ENCODE data around the gene MT1G. TPM values are rescaled to one million over a fixed set of nuclear protein-coding genes. Genes with fewer than 3 reads are reported as not detected.
A peak's percentile ranks its signal among the peaks of the same experiment; 100 is the strongest.

The MT1G gene
- total RNA-seq, 1 experiment from 2014 or later: not detected

GRCh38 chr16:56634715-56635440 is 33.0 kb downstream of the MT1G start:
- TF ChIP-seq, protein P1, sequence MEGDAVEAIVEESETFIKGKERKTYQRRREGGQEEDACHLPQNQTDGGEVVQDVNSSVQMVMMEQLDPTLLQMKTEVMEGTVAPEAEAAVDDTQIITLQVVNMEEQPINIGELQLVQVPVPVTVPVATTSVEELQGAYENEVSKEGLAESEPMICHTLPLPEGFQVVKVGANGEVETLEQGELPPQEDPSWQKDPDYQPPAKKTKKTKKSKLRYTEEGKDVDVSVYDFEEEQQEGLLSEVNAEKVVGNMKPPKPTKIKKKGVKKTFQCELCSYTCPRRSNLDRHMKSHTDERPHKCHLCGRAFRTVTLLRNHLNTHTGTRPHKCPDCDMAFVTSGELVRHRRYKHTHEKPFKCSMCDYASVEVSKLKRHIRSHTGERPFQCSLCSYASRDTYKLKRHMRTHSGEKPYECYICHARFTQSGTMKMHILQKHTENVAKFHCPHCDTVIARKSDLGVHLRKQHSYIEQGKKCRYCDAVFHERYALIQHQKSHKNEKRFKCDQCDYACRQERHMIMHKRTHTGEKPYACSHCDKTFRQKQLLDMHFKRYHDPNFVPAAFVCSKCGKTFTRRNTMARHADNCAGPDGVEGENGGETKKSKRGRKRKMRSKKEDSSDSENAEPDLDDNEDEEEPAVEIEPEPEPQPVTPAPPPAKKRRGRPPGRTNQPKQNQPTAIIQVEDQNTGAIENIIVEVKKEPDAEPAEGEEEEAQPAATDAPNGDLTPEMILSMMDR (IDR thresholded peaks at IDR 0.05; ENCODE audit: unreplicated experiment): no peak

GRCh38 chr16:56633535-56633934 is 34.3 kb downstream of the MT1G start:
- no TSS peak for BruUV-seq (replicated peaks)
- Mint-ChIP-seq H3K27me3 (ENCODE audit: unreplicated experiment) (peaks cover 92% of the 10 kb centered on the region), H3K36me3 (ENCODE audit: insufficient read depth, unreplicated experiment) (peaks cover 15% of the 10 kb centered on the region), H3K4me3 (ENCODE audit: low read depth, unreplicated experiment) (no peak overlapping the region), H3K4me1 (ENCODE audit: low read depth, unreplicated experiment) (peaks cover 18% of the 10 kb centered on the region), H3K9me3 (ENCODE audit: low read depth, unreplicated experiment) (no peaks in the 10 kb centered on the region), H3K27ac (ENCODE audit: unreplicated experiment) (no peak overlapping the region)
- TF ChIP-seq, protein P1 (IDR thresholded peaks at IDR 0.05; ENCODE audit: unreplicated experiment): no peak
- no peak for DNase-seq
- CTCF ChIA-PET: no interaction called here
- intact Hi-C loops (cut with micrococcal nuclease; ENCODE audit: unreplicated experiment): no loop called here

More at GRCh38 chr16:56634715-56635440, 33.0 kb downstream of the MT1G start:
- H3K9me3 Mint-ChIP-seq (ENCODE audit: low read depth, unreplicated experiment): no peaks in the 10 kb centered on the region
- intact Hi-C loops (cut with micrococcal nuclease; ENCODE audit: unreplicated experiment): no loop called here
- CTCF ChIA-PET: no interaction called here
- BruUV-seq (replicated peaks): no TSS peak
- no peak for DNase-seq
- no peak overlapping the region for H3K4me3 Mint-ChIP-seq (ENCODE audit: low read depth, unreplicated experiment)
- H3K27ac Mint-ChIP-seq (ENCODE audit: unreplicated experiment): no peak overlapping the region
- H3K27me3 Mint-ChIP-seq (ENCODE audit: unreplicated experiment): peaks cover 100% of the 10 kb centered on the region
- peaks cover 19% of the 10 kb centered on the region for H3K36me3 Mint-ChIP-seq (ENCODE audit: insufficient read depth, unreplicated experiment)
- peaks cover 18% of the 10 kb centered on the region for H3K4me1 Mint-ChIP-seq (ENCODE audit: low read depth, unreplicated experiment)

DNA sequence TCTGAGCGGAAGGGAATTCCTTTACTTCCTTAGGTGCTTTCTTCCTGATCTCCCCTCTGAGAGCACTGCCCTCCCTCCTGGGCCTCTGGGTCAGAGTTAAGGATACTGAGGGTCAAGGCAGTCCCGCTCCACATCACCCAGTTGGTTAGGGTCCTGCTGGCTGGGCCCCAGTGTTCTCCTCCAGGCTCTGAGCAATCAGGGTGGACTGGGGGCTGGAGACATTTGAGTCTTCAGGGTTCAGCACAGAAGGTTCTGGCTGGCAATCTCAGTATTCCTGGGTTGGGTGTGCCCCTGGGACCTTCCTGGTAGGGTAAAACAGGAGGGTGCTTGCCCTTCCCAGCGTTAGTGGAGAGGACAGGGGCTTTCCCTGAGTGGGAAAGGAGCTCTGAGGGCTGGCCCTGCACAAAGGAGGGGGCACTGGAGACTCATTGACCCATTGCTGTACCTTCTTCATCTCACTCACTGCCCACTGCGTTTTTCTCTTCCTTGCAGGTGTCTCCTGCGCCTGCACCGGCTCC is 35.0 kb downstream of the MT1G start:
- DNase-seq: no peak
- Mint-ChIP-seq H3K27me3 (ENCODE audit: unreplicated experiment) (peaks cover 86% of the 10 kb centered on the region), H3K36me3 (ENCODE audit: insufficient read depth, unreplicated experiment) (peaks cover 9% of the 10 kb centered on the region), H3K9me3 (ENCODE audit: low read depth, unreplicated experiment) (no peaks in the 10 kb centered on the region), H3K27ac (ENCODE audit: unreplicated experiment) (no peak overlapping the region), H3K4me3 (ENCODE audit: low read depth, unreplicated experiment) (peak overlapping the region; percentile 68), H3K4me1 (ENCODE audit: low read depth, unreplicated experiment) (peaks cover 16% of the 10 kb centered on the region)
- intact Hi-C loops (cut with micrococcal nuclease; ENCODE audit: unreplicated experiment): no loop called here
- CTCF ChIA-PET: interaction anchor here (1.0 kb wide), 1 partner anchor 25 kb away, joined by 4 read pairs; the partner anchor contains the start of gene MT2A
- TF ChIP-seq, protein P1 (IDR thresholded peaks at IDR 0.05; ENCODE audit: unreplicated experiment): no peak
- no TSS peak for BruUV-seq (replicated peaks)

GRCh38 chr16:56632156-56632847 is 35.6 kb downstream of the MT1G start, which contains the start of gene MT1M:
Gene MT1M (plus strand): TSS chr16:56632659. CDS start chr16:56632732, 73 bp downstream.
- CTCF ChIA-PET: interaction anchor here (1.0 kb wide), 1 partner anchor 24 kb away, joined by 4 read pairs; the partner anchor contains the start of gene MT2A
- intact Hi-C loops (cut with micrococcal nuclease; ENCODE audit: unreplicated experiment): no loop called here
- Mint-ChIP-seq H3K4me1 (ENCODE audit: low read depth, unreplicated experiment) (peaks cover 10% of the 10 kb centered on the region), H3K27me3 (ENCODE audit: unreplicated experiment) (peaks cover 79% of the 10 kb centered on the region), H3K36me3 (ENCODE audit: insufficient read depth, unreplicated experiment) (peaks cover 7% of the 10 kb centered on the region), H3K27ac (ENCODE audit: unreplicated experiment) (no peak within 1 kb of the TSS), H3K4me3 (ENCODE audit: low read depth, unreplicated experiment) (peak within 1 kb of the TSS; percentile 68), H3K9me3 (ENCODE audit: low read depth, unreplicated experiment) (no peaks in the 10 kb centered on the region)
- no TSS peak for BruUV-seq (replicated peaks)
- no peak for DNase-seq
- TF ChIP-seq, protein P1 (IDR thresholded peaks at IDR 0.05; ENCODE audit: unreplicated experiment): no peak
